Peyer's patch (tissue), 4 donors: ENCODE measurements around the gene OTUD3. TPM values are rescaled to one million over a fixed set of nuclear protein-coding genes. Genes with fewer than 3 reads are reported as not detected.

Source experiments
- DNase-seq, 3 donors: peaks; one replicate each; pipeline ENCODE4 v3.0.0-alpha.2; 2017 to 2019
- H3K27ac ChIP-seq, 4 donors: fragments of 200-600 bp; sonication (generic); one replicate each; pipeline ENCODE4 v1.5.1; 2016 to 2019
- H3K27me3 ChIP-seq, 2 donors: fragments of 200-600 bp; sonication (generic); one replicate each; pipeline ENCODE4 v1.5.1; 2019
- H3K36me3 ChIP-seq, 3 donors: fragments of 200-600 bp; sonication (generic); one replicate each; pipeline ENCODE4 v1.5.1; 2016 to 2019
- H3K4me1 ChIP-seq, 4 donors: fragments of 200-600 bp; sonication (generic); one replicate each; pipeline ENCODE4 v1.5.1; 2016 to 2019
- H3K4me3 ChIP-seq, 4 donors: fragments of 200-600 bp; sonication (generic); 1 replicate in 3 of 4; 2 replicates in 1 of 4; pipeline ENCODE4 v1.5.1; 2016 to 2019; ENCODE audit warnings: mild to moderate bottlenecking in 1 of 4
- H3K9me3 ChIP-seq, 4 donors: fragments of 200-600 bp; sonication (generic); one replicate each; pipeline ENCODE4 v1.5.1; 2016 to 2019; ENCODE audit warnings: mild to moderate bottlenecking in 1 of 4
- POLR2A ChIP-seq, 2 donors: fragments of 450-650 bp; IDR thresholded peaks; one replicate each; pipeline ENCODE4 v1.5.1; 2017; ENCODE audit warnings: antibody characterized with exemption in 2 of 2, mild to moderate bottlenecking in 2 of 2, moderate library complexity in 2 of 2
- total RNA-seq, 4 donors: library from RNA; depleted of rRNA; stranded (reverse); fragments of >200 nt; gene quantifications; one replicate each; pipeline ENCODE4 v1.1.0, GENCODE V29; 2016
- TF ChIP-seq, protein P1 (sequence below), 6 experiments: fragments of 450-650 bp in 4 of 6; fragments of 200-600 bp in 2 of 6; sonication (generic) in 1 of 6; IDR thresholded peaks; one replicate each; pipeline ENCODE4 v1.5.1; 2017 to 2019; ENCODE audit warnings: antibody characterized with exemption in 6 of 6, mild to moderate bottlenecking in 3 of 6, moderate library complexity in 1 of 6

The OTUD3 gene
- total RNA-seq, 4 donors from 2014 or later: 6.5 to 13.6 (median 8.2) TPM

- DNase-seq: no peak
- no peak for TF ChIP-seq POLR2A (IDR thresholded peaks at IDR 0.05)
- TF ChIP-seq, protein P1, sequence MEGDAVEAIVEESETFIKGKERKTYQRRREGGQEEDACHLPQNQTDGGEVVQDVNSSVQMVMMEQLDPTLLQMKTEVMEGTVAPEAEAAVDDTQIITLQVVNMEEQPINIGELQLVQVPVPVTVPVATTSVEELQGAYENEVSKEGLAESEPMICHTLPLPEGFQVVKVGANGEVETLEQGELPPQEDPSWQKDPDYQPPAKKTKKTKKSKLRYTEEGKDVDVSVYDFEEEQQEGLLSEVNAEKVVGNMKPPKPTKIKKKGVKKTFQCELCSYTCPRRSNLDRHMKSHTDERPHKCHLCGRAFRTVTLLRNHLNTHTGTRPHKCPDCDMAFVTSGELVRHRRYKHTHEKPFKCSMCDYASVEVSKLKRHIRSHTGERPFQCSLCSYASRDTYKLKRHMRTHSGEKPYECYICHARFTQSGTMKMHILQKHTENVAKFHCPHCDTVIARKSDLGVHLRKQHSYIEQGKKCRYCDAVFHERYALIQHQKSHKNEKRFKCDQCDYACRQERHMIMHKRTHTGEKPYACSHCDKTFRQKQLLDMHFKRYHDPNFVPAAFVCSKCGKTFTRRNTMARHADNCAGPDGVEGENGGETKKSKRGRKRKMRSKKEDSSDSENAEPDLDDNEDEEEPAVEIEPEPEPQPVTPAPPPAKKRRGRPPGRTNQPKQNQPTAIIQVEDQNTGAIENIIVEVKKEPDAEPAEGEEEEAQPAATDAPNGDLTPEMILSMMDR (IDR thresholded peaks at IDR 0.05): no peak
- Histone ChIP-seq H3K27me3 (no peaks in the 10 kb centered on the region), H3K36me3 (peaks cover 0 to 58% (median 0%) of the 10 kb centered on the region in 3 donors), H3K9me3 (no peaks in the 10 kb centered on the region), H3K27ac (no peak overlapping the region), H3K4me3 (no peak overlapping the region), H3K4me1 (no peaks in the 10 kb centered on the region)
These were observed 9.9 kb downstream of the OTUD3 start for GRCh38 chr1:19892129-19892528.

- Histone ChIP-seq H3K4me1 (no peaks in the 10 kb centered on the region), H3K27me3 (no peaks in the 10 kb centered on the region), H3K27ac (no peak overlapping the region), H3K4me3 (no peak overlapping the region), H3K36me3 (peaks cover 0 to 64% (median 0%) of the 10 kb centered on the region in 3 donors), H3K9me3 (no peaks in the 10 kb centered on the region)
- DNase-seq: no peak
- TF ChIP-seq, protein P1 (IDR thresholded peaks at IDR 0.05): no peak
- no peak for TF ChIP-seq POLR2A (IDR thresholded peaks at IDR 0.05)
These were observed 10.5 kb downstream of the OTUD3 start for GRCh38 chr1:19892628-19893168.

GRCh38 chr1:19893687-19894086 is 11.5 kb downstream of the OTUD3 start:
- TF ChIP-seq, protein P1 (IDR thresholded peaks at IDR 0.05): no peak
- no peak for TF ChIP-seq POLR2A (IDR thresholded peaks at IDR 0.05)
- Histone ChIP-seq H3K9me3 (no peaks in the 10 kb centered on the region), H3K4me1 (no peaks in the 10 kb centered on the region), H3K4me3 (no peak overlapping the region), H3K36me3 (peaks cover 0 to 73% (median 0%) of the 10 kb centered on the region in 3 donors), H3K27me3 (no peaks in the 10 kb centered on the region), H3K27ac (no peak overlapping the region)
- DNase-seq: no peak

GRCh38 chr1:19894218-19894617 is 12.0 kb downstream of the OTUD3 start:
- Histone ChIP-seq H3K36me3 (peaks cover 0 to 78% (median 0%) of the 10 kb centered on the region in 3 donors), H3K27me3 (no peaks in the 10 kb centered on the region), H3K27ac (no peak overlapping the region), H3K4me3 (no peak overlapping the region), H3K4me1 (no peaks in the 10 kb centered on the region), H3K9me3 (no peaks in the 10 kb centered on the region)
- TF ChIP-seq, protein P1 (IDR thresholded peaks at IDR 0.05): no peak
- TF ChIP-seq POLR2A (IDR thresholded peaks at IDR 0.05): no peak
- no peak for DNase-seq

DNA sequence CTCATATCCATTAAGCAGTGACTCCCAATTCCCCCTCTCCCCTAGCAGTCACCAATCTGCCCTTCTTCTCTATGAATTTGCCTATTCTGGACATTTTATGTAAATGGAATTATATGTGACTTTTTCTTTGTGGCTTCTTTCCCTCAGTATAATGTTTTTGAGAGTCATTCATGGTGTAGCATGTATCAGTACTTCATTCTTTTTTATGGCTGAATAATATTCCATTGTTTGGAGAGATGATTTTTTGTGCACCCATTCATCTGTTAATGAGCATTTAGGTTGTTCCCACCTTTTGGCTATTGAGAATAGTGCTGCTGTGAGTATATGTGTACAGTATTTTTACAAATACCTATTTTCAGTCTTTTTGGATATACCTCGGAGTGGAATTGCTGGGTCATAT is 19.5 kb downstream of the OTUD3 start:
- Histone ChIP-seq H3K27me3 (no peaks in the 10 kb centered on the region), H3K27ac (no peak overlapping the region), H3K4me3 (no peak overlapping the region), H3K9me3 (no peaks in the 10 kb centered on the region), H3K4me1 (no peaks in the 10 kb centered on the region), H3K36me3 (peaks cover 0 to 90% (median 0%) of the 10 kb centered on the region in 3 donors)
- TF ChIP-seq, protein P1 (IDR thresholded peaks at IDR 0.05): no peak
- TF ChIP-seq POLR2A (IDR thresholded peaks at IDR 0.05): no peak
- no peak for DNase-seq

GRCh38 chr1:19903621-19904020 is 21.4 kb downstream of the OTUD3 start:
- H3K4me1 ChIP-seq: no peaks in the 10 kb centered on the region
- H3K27me3 ChIP-seq: no peaks in the 10 kb centered on the region
- H3K36me3 ChIP-seq: peaks cover 0 to 88% (median 0%) of the 10 kb centered on the region in 3 donors
- no peak for TF ChIP-seq POLR2A (IDR thresholded peaks at IDR 0.05)
- no peak overlapping the region for H3K27ac ChIP-seq
- H3K9me3 ChIP-seq: no peaks in the 10 kb centered on the region
- DNase-seq: no peak
- H3K4me3 ChIP-seq: no peak overlapping the region
